HFFc6 (cell line): Measurements from ENCODE around the gene TMEM273. TPM values are rescaled to one million over a fixed set of nuclear protein-coding genes. Genes with fewer than 3 reads are reported as not detected.

Source experiments
- DNase-seq: peaks from one replicate; pipeline ENCODE4 v3.0.0-alpha.2; 2018
- H3K27ac Mint-ChIP-seq: 2 replicates; pipeline ENCODE4 v1.8.0; 2020; ENCODE audit warnings: mild to moderate bottlenecking, mixed read lengths
- H3K27me3 Mint-ChIP-seq: 2 replicates; pipeline ENCODE4 v1.8.0; 2021; ENCODE audit warnings: mild to moderate bottlenecking, moderate library complexity, mixed read lengths; ENCODE audit not compliant: insufficient read depth
- H3K36me3 Mint-ChIP-seq: 2 replicates; pipeline ENCODE4 v1.8.0; 2021; ENCODE audit warnings: low read depth, mixed read lengths
- H3K4me1 Mint-ChIP-seq: 2 replicates; pipeline ENCODE4 v1.8.0; 2020; ENCODE audit warnings: low read depth, mixed read lengths
- H3K4me3 Mint-ChIP-seq: 2 replicates; pipeline ENCODE4 v1.8.0; 2020; ENCODE audit warnings: mild to moderate bottlenecking, moderate library complexity, mixed read lengths
- H3K9me3 Mint-ChIP-seq: 2 replicates; pipeline ENCODE4 v1.8.0; 2020; ENCODE audit warnings: mild to moderate bottlenecking, mixed read lengths
- CTCF ChIP-seq: fragments of 200-600 bp; sonication (generic); IDR thresholded peaks from 2 replicates; pipeline ENCODE4 v1.5.0; 2021; ENCODE audit warnings: antibody characterized with exemption, mild to moderate bottlenecking
- total RNA-seq, 6 experiments: library from RNA; stranded (reverse); fragmentation: NEBNext Ultra II Directional; extraction: Animal tissue kit (Norgen Biotek cat#: 25700); gene quantifications; 2 replicates in 1 of 6; 3 replicates in 5 of 6; pipeline ENCODE4 v1.2.3, GENCODE V29; 2021

TMEM273 gene
- total RNA-seq, 6 experiments from 2014 or later = not detected

- TF ChIP-seq CTCF = no peak
- Mint-ChIP-seq H3K9me3 (no peaks in the 10 kb centered on the region), H3K4me1 (peaks cover 18% of the 10 kb centered on the region), H3K36me3 (no peaks in the 10 kb centered on the region), H3K27me3 (peaks cover 4% of the 10 kb centered on the region), H3K4me3 (no peak overlapping the region), H3K27ac (no peak overlapping the region)
- no peak for DNase-seq
Measured at GRCh38 chr10:49172777-49173132, 15.4 kb downstream of the TMEM273 start.

- Mint-ChIP-seq H3K4me1 (peaks cover 12% of the 10 kb centered on the region), H3K9me3 (no peaks in the 10 kb centered on the region), H3K27ac (no peak overlapping the region), H3K36me3 (no peaks in the 10 kb centered on the region), H3K4me3 (no peak overlapping the region), H3K27me3 (peaks cover 4% of the 10 kb centered on the region)
- no peak for DNase-seq
- no peak for TF ChIP-seq CTCF
Measured at GRCh38 chr10:49172061-49172776, 16.0 kb downstream of the TMEM273 start.

- Mint-ChIP-seq H3K4me3 (no peak overlapping the region), H3K27ac (no peak overlapping the region), H3K4me1 (peaks cover 5% of the 10 kb centered on the region), H3K36me3 (no peaks in the 10 kb centered on the region), H3K27me3 (peaks cover 6% of the 10 kb centered on the region), H3K9me3 (no peaks in the 10 kb centered on the region)
- DNase-seq = no peak
- no peak for TF ChIP-seq CTCF
Measured at GRCh38 chr10:49171326-49172060, 16.7 kb downstream of the TMEM273 start.

GRCh38 chr10:49170632-49171325 is 17.4 kb downstream of the TMEM273 start:
- Mint-ChIP-seq H3K36me3 (no peaks in the 10 kb centered on the region), H3K4me3 (no peak overlapping the region), H3K9me3 (no peaks in the 10 kb centered on the region), H3K27me3 (peaks cover 6% of the 10 kb centered on the region), H3K4me1 (no peaks in the 10 kb centered on the region), H3K27ac (no peak overlapping the region)
- DNase-seq = no peak
- no peak for TF ChIP-seq CTCF

- no peak for TF ChIP-seq CTCF
- H3K27me3 Mint-ChIP-seq = peaks cover 6% of the 10 kb centered on the region
- no peak for DNase-seq
- H3K4me1 Mint-ChIP-seq = peaks cover under 1% of the 10 kb centered on the region
- H3K9me3 Mint-ChIP-seq = no peaks in the 10 kb centered on the region
- no peaks in the 10 kb centered on the region for H3K36me3 Mint-ChIP-seq
- no peak overlapping the region for H3K4me3 Mint-ChIP-seq
- no peak overlapping the region for H3K27ac Mint-ChIP-seq
Measured at GRCh38 chr10:49169776-49170175, 18.4 kb downstream of the TMEM273 start.
